CMK (cell line): ENCODE results near the gene SSBP2.
A peak's percentile ranks its signal among the peaks of the same experiment; 100 is the strongest.

Experiments used
- DNase-seq: peaks from one replicate; pipeline ENCODE4 v3.0.0-alpha.2; 2010; ENCODE audit warnings: low read depth

Gene SSBP2

DNA sequence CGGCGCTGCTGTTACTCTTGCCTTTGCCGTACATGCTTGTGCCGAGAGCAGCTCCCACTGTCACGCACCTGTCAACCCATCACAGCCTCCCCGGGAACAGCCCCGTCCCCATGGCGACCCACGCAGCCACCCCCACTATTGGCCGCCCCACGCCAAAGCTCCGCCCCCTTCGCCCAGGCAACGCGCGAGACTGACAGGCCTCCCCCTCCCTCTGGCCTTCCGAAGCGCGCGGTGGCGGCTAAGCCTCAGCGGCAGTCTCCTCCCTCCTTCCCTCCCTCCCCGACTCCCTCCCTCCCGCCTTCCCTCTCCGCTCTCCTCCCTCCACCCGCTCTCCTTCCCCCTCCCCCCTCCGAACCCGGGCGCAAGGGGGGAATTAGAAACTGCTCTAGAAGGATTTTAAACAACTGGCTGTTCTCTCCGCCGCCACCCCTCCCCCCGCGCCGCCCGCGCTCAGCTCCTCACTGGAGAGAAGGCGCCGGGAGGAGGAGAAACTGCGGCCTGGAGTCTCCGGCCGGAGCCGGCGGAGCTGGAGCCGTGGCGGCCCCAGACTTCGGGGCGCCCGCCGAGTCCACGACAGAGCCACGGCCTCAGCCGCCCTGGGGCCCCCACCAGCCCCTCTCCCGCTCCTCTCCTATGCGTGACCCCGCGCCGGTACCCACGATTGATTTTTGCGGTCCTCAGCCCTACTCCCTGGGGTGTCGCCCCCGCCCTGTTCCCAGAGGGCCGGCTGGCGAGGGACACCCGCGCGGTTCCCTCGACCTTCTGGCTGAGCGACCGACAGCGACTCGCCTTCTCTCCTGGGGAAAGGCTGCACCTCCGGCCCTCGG, at the start of gene SSBP2:
SSBP2 (minus strand) TSS at position 89 of the 827 bp plus-strand sequence; CDS start at position 34, 55 bp downstream.
- peak; percentile 93 for DNase-seq

DNA sequence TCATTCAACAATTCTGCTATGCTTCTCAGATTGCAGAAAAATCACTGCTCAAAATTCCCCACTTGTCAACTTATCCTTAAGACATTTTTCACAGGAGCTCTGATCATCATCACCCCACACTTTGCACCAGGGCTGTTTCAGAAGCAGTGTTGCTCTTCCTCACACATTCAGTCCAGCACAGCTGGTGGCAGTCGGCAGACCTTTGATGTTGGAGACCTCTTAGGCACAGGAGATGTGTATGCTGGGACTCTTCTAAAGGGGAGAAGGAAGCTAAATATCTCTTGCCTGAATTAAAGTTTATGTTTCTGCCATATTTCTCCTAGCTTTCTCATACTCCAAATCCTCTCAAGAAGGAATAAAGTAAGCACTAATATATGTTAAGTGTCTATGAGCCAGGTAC, 44.8 kb upstream of the SSBP2 start:
- no peak for DNase-seq

DNA sequence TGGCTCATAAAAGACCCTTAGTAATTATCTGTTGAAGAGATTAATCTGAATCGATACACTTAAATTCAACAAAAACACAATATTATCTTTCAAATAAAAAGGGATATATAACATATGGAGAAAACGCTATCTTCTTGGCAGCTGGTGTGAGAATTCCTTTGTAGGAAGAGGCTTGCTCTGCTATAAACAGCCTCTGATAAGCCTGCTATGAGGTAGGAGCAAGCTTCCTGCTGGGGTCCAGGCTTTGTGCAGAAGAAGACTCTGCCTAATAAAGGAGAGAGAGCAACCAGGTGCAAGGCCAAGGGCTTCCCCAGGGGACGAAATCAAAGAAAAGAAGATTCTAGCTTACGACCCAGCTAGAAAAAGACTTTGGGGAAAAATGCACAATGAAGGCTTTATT, 43.3 kb upstream of the SSBP2 start:
- no peak for DNase-seq

DNA sequence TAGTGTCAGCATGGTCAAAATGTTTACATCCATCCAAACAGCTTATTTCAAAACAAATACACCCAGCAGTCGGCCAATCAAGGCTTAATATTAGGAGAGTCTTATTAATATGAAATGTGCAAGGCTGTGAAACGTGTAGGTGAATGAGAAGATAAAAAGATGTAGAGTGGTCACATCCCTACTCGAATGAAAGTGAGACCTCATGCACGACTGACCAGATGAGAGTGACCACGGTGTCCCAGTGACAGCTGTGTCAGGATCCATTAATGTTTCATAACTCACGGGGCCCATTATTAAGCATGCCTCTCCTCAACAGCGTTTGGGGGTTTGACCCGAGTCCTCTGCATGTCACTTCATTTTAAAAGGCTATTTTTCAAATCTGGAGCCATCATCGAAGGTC, 39.4 kb upstream of the SSBP2 start:
- no peak for DNase-seq

DNA sequence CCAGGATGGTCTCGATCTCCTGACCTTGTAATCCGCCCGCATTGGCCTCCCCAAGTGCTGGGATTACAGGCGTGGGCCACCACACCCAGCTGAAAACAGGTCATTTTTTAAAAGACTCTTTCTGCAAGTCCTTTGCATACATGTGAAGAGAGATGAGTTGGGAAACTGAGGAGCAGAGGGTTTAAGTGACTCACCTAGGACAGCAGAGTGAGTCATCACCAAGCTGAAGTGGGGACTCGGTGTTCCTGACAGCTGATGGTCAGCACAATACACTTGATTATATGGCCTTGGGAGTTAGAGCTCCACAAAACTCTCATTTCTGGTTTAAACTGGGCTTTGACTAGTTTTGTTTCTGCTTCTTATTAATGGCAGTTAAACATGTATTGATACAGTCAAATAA, 38.1 kb upstream of the SSBP2 start:
- DNase-seq, result no peak

DNA sequence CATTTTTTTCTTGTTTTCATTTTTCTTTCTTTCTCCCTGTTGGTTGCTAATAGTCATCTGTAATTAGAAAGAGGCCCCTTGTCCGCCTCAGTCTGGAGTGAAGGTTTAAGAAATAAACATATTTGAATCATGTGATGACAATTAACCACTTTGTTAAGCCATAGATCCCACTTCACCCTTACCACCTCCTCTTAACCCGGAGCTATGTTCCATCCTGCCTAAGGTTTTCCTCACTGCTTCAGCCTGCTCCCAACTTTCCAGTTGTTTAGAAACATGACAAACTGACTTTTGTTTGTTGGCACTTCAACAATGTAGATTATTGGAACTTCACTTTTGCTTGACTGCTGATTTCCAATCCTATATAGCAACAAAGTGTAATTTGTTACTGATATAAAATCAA, 37.4 kb upstream of the SSBP2 start:
- DNase-seq, result no peak

DNA sequence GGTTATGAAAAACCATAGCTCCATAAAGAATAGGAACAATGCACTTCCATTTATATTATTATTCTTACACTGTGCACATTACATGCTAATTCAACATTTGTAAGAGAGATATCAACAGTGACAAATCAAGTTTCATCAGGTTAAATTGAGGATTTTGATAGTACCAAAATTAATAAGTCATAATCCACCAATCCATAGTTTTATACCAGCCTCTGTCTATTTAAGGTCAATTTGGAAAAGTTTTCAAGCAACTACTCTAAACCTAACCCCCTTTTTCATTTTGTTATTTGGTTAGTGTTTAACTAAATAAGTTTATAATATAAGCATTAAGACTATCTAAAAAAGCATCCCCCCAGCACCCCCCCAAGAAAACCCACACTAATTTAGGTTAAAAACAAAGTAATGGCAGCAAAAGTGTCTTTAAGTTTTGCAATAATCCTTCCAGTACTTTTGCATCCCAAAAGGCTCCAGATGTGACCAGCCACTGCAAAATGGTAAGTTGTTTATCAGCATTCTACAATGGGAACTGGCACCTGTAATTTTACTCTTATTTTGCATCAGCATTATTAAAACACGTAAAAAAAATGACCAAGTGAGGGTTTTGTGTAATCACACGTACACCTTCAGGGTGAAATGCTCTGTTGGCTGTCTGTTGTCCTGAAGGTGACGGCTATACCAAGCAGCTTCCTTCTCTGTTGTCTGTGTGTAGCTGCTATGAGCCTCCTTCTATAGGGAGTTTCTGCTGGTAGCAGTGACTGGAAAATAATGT, 36.8 kb upstream of the SSBP2 start:
- peak; percentile 8 for DNase-seq

DNA sequence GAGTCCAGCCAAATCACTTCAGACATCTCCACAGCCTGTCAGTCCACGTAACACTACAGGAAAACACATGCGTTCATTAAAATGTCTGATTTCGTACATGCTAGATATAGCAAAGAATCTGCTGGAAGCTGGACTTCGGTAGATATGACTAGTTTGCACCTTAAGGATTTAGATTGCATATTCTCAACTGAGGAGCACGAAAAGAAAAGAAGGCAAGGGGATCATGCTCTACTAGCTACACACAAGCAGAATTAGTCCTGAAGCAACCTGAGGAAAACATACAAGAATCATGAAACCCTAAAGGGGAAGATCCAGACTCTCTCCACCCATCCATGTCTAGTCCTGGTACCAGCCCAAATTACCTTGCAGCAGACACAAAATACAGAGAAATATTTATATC, 36.1 kb upstream of the SSBP2 start:
- DNase-seq, result no peak

DNA sequence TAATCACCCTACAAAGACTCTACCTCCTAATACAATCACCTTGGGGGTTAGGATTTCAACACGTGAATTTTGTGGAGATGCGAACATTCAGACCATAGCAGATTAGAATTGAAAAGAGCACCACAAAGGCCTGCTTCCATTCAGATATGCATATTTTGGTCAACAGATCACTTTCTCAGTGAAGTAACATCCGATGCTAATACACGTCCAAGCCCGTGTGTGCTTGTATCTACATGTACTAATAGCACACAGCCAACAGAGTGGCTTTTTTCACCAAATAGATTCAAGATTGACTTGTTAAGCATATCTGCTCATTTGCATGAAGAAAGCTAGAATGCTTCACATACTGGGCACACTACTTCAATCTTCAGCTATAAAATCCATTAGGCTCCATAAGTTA, 35.6 kb upstream of the SSBP2 start:
- DNase-seq, result no peak

DNA sequence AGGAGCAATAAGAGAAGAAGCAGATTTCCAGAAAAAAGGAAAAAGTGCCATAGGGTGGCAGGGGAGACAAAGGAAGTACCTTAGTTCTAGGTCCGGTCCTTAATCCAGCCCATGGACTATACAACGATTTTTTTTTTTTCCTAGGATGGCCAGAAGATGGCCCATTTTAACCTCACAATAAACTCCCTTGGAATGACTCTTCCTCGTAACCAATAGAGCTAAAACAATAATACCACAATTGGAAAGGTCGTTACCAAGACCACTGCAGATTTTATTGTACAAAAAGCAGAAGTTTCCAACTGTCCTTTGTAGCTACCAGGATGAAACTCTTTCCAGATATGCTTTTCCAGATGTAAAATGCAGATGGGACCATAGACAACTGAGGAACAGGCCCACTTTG, 34.4 kb upstream of the SSBP2 start:
- DNase-seq, result no peak

DNA sequence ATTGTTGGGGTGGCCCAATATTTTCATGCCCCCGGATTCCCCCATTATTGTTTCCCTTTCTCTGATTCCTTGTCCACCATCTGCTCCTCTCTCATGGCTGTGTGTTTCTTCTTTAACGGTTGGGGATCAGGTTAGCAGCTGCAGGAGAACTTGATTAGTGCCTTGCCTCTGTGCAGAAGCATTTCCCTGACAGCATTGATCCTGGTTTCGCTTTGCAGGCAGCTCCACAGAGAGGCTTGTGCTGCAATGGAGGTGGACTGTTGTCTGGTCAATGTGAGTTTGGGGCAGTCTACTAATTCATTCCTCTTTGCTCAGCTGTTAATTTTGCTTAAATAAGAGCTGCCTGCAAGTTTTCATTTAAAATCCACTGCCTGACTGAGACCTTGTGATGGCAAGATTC, 32.5 kb upstream of the SSBP2 start:
- no peak for DNase-seq

DNA sequence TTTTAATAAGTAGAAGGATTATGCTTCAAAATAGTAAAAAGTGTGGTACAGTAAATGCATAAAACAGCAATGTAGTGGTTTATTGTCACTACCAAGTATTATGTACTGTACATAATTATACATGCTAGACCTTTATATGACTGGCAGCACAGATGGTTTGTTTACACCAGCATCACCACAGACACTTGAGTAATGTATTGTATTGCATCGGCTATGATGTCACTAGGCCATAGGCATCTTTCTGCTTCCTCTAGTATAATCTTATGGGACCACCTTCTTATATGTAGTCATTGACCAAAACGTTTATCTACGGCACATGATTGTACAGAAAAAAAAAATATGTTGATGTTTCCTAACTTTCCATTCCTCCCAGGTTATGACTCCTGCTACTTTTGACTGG, 31.9 kb upstream of the SSBP2 start:
- no peak for DNase-seq

DNA sequence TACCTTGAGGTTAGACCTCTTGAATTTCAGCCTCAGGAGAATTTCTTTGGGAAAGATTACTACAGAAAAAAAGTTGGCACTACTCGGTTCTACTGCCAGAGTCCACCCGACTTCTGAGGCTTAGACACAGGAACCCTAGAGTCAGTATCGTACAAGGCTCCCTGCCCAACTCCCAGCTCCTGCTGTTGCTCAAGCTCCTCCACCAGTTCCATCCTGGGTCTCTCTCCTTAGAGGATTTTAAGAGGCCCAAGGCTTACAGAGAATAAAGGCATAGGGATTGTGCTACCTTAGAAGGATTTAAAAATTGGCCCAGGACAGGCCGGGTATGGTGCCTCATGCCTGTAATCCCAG, 29.0 kb upstream of the SSBP2 start:
- no peak for DNase-seq

DNA sequence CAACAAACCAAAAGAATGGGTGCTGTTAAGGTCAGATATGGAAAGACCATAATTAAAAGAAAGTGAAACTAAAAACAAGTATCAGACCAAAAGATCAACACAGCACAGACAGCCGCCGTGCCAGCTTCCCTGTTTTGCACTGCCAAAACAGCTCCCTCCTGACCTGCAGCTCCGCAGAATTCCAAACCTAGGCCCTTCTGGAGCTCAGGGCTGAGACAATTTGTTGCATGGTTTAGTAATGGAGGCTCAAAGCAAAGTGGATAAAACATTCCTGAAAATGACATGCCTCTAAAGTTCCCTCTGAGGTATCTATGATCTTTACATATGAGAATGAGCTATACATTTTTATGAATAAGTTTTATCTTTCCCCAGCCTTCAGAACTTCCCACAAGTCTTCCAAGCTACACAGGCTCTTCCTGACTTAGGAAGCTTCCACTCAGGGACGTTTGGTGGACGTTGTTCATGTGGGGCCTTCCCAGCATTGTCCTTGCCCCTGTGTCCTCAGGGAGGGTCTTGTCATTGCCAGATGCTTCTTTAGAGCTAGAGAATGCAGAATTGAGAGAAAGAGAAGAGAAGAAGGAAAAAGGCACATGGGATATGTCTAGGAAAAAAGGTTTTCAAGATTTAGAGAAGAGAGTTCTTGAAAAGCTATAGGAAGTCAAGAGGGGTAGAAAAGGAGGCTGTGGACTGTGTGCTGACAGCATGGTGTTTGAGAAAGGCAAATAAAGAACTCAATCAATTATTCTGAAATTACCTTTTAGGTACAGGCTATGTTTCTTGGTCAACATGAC, 28.4 kb upstream of the SSBP2 start:
- DNase-seq, result no peak

DNA sequence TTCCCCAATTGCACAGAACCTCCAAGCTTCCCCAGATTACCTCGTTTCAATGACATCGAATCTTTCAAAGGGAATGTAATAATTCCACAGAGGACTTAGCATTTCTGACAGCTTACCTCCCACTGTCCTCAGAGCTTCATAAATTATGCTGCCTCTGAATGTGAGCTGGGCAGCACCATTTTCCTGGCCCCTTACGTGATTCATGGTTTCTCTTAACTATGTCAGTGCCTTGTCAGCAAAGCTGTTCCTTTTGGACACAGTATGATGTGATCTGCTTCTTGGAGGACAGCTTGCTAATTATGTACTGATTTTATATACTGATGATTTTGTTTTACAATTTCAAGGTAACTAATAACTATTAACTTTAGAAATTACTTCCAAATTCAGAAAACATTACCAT, 27.7 kb upstream of the SSBP2 start:
- no peak for DNase-seq

DNA sequence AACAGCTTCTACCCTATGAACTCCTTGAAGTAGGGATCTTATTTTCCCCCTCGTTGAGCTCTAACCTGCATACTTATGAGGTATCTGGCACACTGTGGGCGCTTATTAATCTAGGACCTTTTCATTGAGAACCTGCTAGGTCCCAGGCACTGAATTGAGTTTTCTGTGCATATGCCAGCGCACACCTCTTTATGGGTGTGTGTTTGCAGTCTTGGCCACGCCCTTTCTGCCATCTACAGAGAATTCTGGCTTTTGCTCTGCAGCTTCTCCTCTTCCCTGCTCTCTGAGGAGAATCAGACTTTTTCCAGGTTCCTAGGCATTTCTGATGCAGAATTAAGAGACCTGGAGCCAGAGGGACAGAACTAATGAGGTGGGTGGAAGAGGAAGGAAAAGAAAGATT, 25.4 kb upstream of the SSBP2 start:
- DNase-seq, result no peak

DNA sequence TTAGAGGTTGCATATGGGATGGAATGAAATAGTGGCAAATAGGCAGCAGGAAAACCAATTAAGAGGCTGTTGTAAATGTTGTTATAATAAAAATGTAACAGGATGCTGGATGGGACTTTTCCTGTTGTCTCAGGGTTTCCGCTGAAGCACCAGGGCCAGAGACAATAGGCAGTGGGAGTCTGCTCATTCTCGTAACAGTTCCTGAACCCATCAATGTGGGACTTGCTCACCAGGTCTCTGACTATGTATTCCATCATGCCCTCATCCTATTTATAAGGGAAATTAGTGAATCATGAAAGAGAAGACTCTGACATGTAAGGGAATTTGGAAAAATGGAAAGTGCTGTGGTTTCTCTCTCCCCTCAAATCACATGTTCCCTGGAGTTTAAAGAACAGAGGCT, 23.5 kb upstream of the SSBP2 start:
- DNase-seq, result no peak

DNA sequence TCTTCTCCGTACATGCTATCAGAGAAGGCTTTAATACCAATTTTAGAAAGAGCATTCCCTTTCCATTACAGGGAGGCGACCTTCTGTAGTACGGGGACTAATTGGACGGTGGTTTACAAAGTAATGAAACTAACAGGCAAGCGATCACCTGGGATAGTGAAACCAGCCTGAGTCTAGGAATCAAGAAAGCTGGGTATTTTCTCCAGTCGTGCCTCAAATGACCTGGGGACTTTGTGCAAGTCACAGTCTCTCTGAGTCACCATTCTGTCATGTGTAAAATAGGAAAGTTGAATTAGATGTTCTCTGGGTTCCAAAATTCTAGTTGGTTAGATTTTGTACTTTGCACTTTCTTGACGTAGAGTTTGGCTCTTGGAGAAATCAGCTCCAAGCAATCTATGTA, 22.7 kb upstream of the SSBP2 start:
- no peak for DNase-seq

DNA sequence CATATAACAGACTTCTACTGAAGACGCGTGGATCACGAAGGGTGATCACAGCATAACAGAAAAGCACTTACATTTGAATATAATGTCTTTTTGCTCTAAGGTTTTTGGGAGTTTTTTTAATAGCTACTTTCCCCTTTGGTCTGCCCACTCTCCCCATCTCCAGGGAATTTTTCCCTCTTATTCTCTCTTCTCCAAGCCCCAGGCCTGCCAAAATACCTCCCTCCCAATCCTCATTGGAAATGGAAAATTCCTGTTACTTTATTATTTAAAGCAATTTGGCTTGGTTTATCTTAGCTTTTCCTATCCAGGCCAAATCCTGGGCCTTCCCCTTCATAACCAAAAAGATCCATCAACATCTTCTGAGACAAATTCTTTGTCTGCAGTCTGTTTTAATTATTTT, 22.3 kb upstream of the SSBP2 start:
- no peak for DNase-seq

DNA sequence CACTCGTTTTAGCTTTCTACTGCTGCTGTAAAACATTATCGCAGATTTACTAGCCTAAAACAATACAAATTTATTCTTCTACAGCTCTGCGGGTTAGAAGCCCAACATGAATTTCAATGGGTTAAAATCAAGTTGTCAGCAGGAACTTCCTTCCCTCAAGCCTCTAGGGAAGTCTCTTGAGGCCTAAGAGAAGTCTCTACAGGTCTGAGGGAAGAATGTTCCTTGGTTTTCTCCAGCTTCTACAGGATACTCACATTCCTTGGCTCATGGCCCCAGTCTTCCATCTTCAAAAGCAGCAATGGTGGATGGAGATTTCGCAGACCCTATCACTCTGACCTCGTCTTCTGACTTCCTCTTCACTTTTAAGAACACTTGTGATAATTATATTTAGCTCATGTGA, 21.6 kb upstream of the SSBP2 start:
- DNase-seq, result no peak

DNA sequence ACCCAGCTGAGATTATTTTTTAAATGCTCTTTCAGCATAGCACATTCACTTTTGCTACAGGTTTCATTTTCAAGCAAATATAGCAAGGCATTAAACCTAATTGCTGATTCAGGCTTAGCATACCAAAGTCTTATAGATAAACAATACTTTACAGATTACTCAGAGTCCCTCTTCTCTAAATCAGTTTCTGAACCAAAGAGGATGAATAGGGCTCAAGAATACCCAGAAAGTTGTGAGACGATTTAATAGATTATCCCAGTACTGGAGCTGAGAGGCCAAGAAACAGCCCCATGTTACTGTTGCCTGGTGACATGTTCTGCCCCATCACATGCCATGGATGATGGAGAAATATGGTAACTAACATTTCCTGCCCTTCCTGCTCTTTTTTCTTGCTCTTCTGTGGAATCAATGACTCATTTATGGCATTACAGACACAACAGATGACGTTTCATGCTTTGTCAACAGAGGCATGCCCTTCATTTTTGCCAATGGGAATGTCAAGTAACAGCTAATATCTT, 18.1 kb upstream of the SSBP2 start:
- DNase-seq, result no peak

DNA sequence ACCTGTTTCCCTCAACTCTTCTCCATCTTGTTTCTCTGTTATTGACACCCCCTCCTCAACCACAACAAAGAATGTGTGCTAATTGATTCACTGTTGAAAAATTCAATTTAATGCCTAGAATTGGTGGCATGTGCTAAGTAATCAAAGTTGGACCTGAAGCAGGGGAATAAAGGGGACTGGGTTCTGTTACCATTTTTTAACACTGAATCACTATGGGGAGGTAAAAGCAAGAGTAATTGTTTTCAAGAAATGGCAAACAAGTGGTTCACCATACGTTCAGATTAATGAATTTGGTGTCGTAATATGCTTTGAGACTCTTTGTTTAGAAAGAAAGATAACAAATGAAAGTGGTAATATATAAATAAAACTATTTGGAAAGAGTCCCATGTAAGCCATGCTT, 17.0 kb upstream of the SSBP2 start:
- no peak for DNase-seq

DNA sequence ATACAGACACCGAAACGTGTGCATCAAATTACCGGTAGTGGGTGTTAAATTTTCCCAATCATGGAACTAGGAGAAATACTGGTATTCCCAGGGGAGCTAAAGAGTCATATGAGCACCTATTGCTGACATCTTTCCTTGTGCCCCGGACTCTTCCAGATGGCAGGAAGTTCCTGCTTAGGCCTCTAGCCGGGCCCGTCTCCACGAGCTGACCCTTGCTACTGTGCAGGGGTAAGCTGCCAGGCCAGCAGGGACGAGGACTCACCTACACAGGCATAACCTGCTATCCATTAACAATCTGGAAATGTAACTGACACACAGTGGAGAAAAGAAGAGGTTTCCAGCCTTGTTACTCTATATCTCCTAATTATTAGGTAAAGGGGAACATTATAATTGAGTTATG, 16.2 kb upstream of the SSBP2 start:
- no peak for DNase-seq
